Type B pancreatic cell (in vitro differentiated cells): ENCODE measurements around the gene APBA2. TPM values are rescaled to one million over a fixed set of nuclear protein-coding genes. Genes with fewer than 3 reads are reported as not detected.

Experiments
- DNase-seq: peaks from one replicate; pipeline ENCODE4 v3.0.0; 2021; ENCODE audit warnings: mixed read lengths; ENCODE audit not compliant: unreplicated experiment; ENCODE audit errors: extremely low spot score
- H3K27ac Mint-ChIP-seq: 2 replicates; pipeline ENCODE4 v1.8.0; 2021; ENCODE audit warnings: mild to moderate bottlenecking, mixed read lengths
- H3K27me3 Mint-ChIP-seq: 2 replicates; pipeline ENCODE4 v1.8.0; 2021; ENCODE audit warnings: mixed read lengths
- H3K36me3 Mint-ChIP-seq: 2 replicates; pipeline ENCODE4 v1.8.0; 2021; ENCODE audit warnings: mixed read lengths
- H3K4me1 Mint-ChIP-seq: one replicate; pipeline ENCODE4 v1.8.0; 2021; ENCODE audit warnings: mixed read lengths; ENCODE audit not compliant: unreplicated experiment
- H3K4me3 Mint-ChIP-seq: 2 replicates; pipeline ENCODE4 v1.8.0; 2021; ENCODE audit warnings: mild to moderate bottlenecking, mixed read lengths
- H3K9me3 Mint-ChIP-seq: 2 replicates; pipeline ENCODE4 v1.8.0; 2021; ENCODE audit warnings: mixed read lengths
- CTCF ChIP-seq: fragments of 200-600 bp; sonication (generic); conservative IDR thresholded peaks from 2 replicates; pipeline ENCODE4 v1.5.0; 2021; ENCODE audit warnings: antibody characterized with exemption, mild to moderate bottlenecking
- total RNA-seq: library from RNA; stranded (reverse); gene quantifications from 2 replicates; pipeline ENCODE4 v1.2.1, GENCODE V29; 2021; ENCODE audit warnings: low replicate concordance

Gene APBA2
- total RNA-seq, 1 donor from 2014 or later, result 33.3 TPM

- peaks cover 17% of the 10 kb centered on the region for H3K4me1 Mint-ChIP-seq
- no peak overlapping the region for H3K27ac Mint-ChIP-seq
- H3K36me3 Mint-ChIP-seq, result peaks cover 12% of the 10 kb centered on the region
- no peak overlapping the region for H3K4me3 Mint-ChIP-seq
- DNase-seq, result no peak
- H3K9me3 Mint-ChIP-seq, result no peaks in the 10 kb centered on the region
- no peak for TF ChIP-seq CTCF
- no peaks in the 10 kb centered on the region for H3K27me3 Mint-ChIP-seq
These were observed 210.0 kb downstream of the APBA2 start for GRCh38 chr15:29095746-29096145.

GRCh38 chr15:29097168-29097567 is 211.4 kb downstream of the APBA2 start:
- Mint-ChIP-seq H3K27me3 (no peaks in the 10 kb centered on the region), H3K27ac (no peak overlapping the region), H3K36me3 (peaks cover 12% of the 10 kb centered on the region)

GRCh38 chr15:29097971-29098370 is 212.2 kb downstream of the APBA2 start:
- H3K27ac Mint-ChIP-seq, result no peak overlapping the region
- H3K9me3 Mint-ChIP-seq, result no peaks in the 10 kb centered on the region
- no peak overlapping the region for H3K4me3 Mint-ChIP-seq
- H3K27me3 Mint-ChIP-seq, result no peaks in the 10 kb centered on the region
- TF ChIP-seq CTCF, result no peak
- H3K36me3 Mint-ChIP-seq, result peaks cover 12% of the 10 kb centered on the region
- no peak for DNase-seq
- H3K4me1 Mint-ChIP-seq, result peaks cover 23% of the 10 kb centered on the region

More at GRCh38 chr15:29097168-29097567, 211.4 kb downstream of the APBA2 start:
- H3K4me1 Mint-ChIP-seq, result peaks cover 20% of the 10 kb centered on the region
- TF ChIP-seq CTCF, result no peak
- no peaks in the 10 kb centered on the region for H3K9me3 Mint-ChIP-seq
- no peak for DNase-seq
- no peak overlapping the region for H3K4me3 Mint-ChIP-seq

- Mint-ChIP-seq H3K4me3 (no peak overlapping the region), H3K9me3 (no peaks in the 10 kb centered on the region), H3K4me1 (peaks cover 23% of the 10 kb centered on the region), H3K36me3 (peaks cover 12% of the 10 kb centered on the region), H3K27me3 (no peaks in the 10 kb centered on the region), H3K27ac (no peak overlapping the region)
- no peak for DNase-seq
- no peak for TF ChIP-seq CTCF
These were observed 212.9 kb downstream of the APBA2 start for GRCh38 chr15:29098652-29099051.

- TF ChIP-seq CTCF, result no peak
- no peak overlapping the region for H3K27ac Mint-ChIP-seq
These were observed 213.5 kb downstream of the APBA2 start for GRCh38 chr15:29099131-29099880.

More at GRCh38 chr15:29099131-29099880, 213.5 kb downstream of the APBA2 start:
- Mint-ChIP-seq H3K9me3 (no peaks in the 10 kb centered on the region), H3K36me3 (peaks cover 9% of the 10 kb centered on the region), H3K4me3 (no peak overlapping the region), H3K27me3 (no peaks in the 10 kb centered on the region), H3K4me1 (peaks cover 19% of the 10 kb centered on the region)
- DNase-seq, result no peak
